GM11168 (cell line): Measurements from ENCODE around the gene MYBPHL.

Source experiments
- in situ Hi-C: fragments of 300-500 bp; cut with MboI; formaldehyde crosslinking; loops from one replicate; pipeline ENCODE4 v1.12.0; 2022; ENCODE audit warnings: low sequenced_read_pairs; ENCODE audit not compliant: unreplicated experiment

Gene MYBPHL

GRCh38 chr1:109282497-109282951 lies 24.3 kb downstream of the MYBPHL start:
- in situ Hi-C loops = loop anchor here (5.0 kb wide), 1 partner anchor 115 kb away; the partner anchor contains the start of gene SORT1

DNA sequence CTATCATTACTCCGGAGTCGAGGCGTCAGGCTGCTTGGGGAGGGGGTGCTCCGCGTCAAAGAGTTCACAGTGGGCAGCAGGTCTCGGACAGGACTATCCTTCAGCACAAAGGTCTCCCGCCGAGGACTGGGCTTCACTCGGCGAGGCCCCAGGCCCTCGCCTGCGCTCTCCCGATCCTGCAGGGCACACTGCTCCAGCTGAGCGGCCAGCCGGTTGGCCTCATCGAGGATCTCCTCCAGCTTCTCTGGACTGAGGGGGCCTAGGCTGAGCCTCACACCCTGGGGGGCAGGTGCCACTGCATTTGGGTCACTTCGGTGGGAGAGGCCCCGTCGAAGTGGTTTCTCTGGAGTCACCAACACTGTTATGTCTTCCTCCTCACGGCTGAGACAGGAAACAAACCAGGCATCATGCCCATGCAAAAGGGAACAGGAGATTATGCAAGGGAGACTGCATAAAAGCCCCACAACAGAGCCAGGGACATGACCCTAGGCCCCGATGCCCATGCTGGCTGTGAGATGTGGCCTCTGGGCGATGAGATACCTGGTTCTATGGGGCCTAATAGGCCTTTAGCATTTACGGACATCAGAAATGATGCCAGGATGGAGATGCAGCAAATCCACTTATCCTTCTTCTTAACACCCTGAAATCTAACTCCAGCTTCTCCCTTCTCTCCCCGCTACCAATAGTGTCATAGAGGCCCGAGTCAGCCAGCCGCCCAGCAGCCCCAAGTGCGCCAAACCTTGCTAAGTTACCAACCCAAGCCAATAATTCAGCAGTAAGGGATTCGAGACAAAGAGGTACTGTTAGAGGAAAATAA lies 24.9 kb downstream of the MYBPHL start:
- in situ Hi-C loops = loop anchor here (5.0 kb wide), 1 partner anchor 115 kb away; the partner anchor contains the start of gene SORT1

- in situ Hi-C loops = loop anchor here (5.0 kb wide), 1 partner anchor 116 kb away; the partner anchor contains the start of gene SORT1
Observed at GRCh38 chr1:109280862-109281261, 25.9 kb downstream of the MYBPHL start.

GRCh38 chr1:109279615-109280278 lies 27.1 kb downstream of the MYBPHL start:
- in situ Hi-C loops = loop anchor here (5.0 kb wide), 1 partner anchor 118 kb away; the partner anchor contains the start of gene SORT1

GRCh38 chr1:109277434-109278204 lies 29.2 kb downstream of the MYBPHL start:
- in situ Hi-C loops = no loop called here

DNA sequence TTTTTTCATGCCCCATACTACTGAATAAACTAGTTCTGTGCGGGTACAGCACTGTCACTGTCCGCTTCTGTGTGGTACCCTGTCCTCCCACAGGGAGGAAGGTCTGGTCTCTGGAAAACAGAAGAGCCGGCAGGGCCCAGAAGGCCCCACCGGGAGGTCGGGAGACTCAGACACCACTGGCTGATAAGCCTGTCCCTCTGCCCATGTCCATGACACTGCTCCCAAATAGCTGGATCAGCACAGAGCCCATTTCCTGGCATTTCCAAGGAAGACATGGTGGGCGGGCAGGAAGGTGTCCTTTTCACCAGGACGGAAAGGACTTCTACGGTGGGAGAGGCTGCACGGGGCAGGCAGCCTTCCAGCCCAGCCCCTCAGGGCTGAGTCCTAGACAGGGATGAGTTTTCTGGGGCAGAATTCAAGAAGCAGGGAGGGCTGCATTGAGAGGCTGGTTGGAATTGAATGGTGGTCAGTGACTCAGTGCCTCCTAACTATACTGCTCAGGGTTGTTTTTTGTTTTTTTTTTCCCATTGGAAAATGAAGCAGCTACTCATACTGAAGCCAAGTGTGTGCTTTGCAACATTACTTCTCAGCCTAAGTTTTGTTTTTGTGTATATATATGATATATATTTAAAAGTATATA lies 31.0 kb downstream of the MYBPHL start:
- in situ Hi-C loops = no loop called here

DNA sequence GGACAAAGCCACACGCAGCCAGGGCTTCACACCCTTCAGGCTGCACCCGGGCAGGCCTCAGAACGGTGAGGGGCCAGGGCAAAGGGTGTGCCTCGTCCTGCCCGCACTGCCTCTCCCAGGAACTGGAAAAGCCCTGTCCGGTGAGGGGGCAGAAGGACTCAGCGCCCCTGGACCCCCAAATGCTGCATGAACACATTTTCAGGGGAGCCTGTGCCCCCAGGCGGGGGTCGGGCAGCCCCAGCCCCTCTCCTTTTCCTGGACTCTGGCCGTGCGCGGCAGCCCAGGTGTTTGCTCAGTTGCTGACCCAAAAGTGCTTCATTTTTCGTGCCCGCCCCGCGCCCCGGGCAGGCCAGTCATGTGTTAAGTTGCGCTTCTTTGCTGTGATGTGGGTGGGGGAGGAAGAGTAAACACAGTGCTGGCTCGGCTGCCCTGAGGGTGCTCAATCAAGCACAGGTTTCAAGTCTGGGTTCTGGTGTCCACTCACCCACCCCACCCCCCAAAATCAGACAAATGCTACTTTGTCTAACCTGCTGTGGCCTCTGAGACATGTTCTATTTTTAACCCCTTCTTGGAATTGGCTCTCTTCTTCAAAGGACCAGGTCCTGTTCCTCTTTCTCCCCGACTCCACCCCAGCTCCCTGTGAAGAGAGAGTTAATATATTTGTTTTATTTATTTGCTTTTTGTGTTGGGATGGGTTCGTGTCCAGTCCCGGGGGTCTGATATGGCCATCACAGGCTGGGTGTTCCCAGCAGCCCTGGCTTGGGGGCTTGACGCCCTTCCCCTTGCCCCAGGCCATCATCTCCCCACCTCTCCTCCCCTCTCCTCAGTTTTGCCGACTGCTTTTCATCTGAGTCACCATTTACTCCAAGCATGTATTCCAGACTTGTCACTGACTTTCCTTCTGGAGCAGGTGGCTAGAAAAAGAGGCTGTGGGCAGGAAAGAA lies 32.0 kb downstream of the MYBPHL start:
- in situ Hi-C loops = no loop called here

DNA sequence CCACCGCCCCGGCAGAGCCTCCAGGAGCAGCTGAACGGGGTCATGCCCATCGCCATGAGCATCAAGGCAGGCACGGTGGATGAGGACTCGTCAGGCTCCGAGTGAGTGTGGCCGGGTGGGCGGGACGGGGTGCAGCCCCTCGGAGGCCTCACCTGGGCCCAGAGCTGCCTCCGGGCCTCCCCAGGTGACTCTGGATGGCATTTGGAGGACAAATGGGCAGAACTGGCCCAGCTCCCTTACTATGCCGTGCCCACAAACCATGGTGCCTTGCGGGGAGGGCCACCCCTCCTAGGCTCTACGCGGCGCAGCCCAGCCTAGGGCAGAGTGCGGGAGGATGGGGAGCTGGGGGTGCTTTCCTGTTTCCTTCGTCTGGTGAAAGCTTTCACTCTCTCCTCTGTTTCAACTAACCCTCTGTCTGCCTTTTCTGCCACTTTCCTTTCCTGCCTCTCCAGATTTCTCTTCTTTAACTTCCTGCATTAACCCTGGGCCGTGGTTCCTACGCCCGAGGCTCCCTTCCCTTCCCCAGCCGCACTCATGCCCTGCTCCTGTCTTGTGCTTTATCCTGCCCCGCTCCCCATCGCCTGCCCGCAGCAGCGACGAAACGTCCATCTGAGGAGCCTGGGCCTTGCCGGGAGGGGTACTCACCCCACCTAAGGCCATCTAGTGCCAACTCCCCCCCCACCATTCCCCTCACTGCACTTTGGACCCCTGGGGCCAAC lies 33.1 kb downstream of the MYBPHL start:
- in situ Hi-C loops = no loop called here

DNA sequence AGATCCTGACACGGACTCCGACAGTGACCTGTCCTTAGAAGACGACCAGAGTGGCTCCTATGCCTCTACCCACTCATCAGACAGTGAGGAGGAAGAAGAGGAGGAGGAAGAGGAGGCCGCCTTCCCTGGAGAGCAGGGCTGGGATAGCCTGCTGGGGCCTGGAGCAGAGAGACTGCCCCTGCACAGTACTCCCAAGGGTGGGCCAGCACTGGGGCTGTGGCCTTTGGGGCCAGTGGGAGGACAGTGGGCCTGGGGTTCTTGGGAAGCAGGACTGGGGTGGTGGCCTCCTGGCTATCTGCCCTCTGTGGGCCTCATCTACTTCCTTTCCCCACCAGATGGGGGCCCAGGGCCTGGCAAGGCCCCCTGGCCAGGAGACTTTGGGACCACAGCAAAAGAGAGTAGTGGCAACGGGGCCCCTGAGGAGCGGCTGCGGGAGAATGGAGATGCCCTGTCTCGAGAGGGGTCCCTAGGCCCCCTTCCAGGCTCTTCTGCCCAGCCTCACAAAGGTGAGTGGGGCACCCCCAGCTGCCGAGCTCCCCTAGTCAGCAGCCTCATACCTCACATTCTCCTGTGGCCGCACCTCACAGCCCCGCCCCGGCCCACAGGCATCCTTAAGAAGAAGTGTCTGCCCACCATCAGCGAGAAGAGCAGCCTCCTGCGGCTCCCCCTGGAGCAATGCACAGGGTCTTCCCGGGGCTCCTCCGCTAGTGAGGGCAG lies 33.8 kb downstream of the MYBPHL start:
- in situ Hi-C loops = no loop called here

DNA sequence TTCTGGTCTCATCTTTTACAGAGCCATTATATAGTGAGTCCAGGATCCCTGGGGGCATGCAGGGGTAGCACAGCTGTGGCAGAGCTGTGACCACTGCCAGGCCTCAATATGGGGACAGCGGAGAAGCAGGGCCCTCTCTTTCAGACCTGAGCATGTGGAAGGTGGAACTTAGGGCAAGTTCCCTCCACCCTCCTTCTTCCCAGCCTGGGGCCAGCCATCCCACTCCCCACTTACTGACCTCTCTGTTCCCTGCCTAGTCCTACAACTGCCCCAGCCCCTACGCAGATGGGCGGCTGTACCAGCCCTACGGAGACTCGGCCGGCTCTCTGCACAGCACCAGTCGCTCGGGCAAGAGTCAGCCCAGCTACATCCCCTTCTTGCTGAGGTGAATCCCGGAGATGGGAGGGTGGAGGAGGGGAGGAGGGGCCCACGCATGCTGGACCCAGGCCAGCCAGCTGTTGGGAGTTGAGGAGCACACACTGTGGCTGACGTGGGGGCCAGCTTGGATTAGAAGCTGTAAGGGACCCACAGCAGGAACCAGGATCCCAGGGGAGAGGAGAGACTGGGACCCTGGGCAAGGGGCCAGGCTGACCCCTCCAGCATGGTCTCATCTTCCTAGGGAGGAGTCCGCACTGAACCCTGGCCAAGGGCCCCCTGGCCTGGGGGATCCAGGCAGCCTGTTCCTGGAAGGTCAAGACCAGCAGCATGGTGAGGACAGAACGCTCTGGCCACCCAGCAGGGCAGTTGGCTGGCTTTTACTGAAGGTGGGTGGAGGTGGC lies 34.6 kb downstream of the MYBPHL start:
- in situ Hi-C loops = no loop called here

GRCh38 chr1:109271458-109271857 lies 35.4 kb downstream of the MYBPHL start:
- in situ Hi-C loops = no loop called here

DNA sequence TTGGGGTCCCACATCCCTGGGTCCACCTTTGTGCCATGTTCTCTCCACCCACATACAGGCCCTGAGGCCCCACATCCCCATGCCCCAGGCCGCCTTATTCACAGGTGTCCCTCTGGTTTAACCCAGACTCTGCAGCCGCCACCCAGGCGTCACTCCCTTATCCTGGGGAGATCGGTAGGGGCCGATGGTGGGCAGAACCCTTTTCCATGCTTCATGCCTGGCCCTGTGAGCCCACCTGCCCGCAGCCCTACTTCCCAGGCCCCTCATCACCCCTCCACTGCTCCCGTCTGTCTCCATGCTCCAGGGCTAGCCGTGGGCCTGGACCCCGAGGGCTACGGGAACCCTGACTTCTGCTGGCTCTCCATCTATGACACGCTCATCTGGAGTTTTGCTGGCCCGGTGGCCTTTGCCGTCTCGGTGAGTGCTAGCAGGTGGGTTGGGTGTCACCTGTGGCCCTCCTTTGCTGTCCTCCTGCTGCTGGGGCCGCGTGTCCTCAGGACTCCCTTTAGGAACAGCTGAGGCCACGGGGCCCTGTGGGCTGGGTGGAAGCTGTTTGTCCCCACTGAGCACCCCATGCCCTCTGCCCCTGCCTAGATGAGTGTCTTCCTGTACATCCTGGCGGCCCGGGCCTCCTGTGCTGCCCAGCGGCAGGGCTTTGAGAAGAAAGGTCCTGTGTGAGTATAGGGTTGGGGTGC lies 36.0 kb downstream of the MYBPHL start:
- in situ Hi-C loops = no loop called here

GRCh38 chr1:109269981-109270622 lies 36.7 kb downstream of the MYBPHL start:
- in situ Hi-C loops = no loop called here

- in situ Hi-C loops = no loop called here
Observed at GRCh38 chr1:109269212-109269980, 37.4 kb downstream of the MYBPHL start.
